NB4 (cell line): Measurements from ENCODE around the gene ESYT1.

Experiments
- CTCF ChIP-seq: IDR thresholded peaks from one replicate; pipeline ENCODE4 v1.5.1; 2012; ENCODE audit warnings: low read depth, low read length
- MAX ChIP-seq: IDR thresholded peaks from 2 replicates; pipeline ENCODE4 v1.6.1; 2011; ENCODE audit warnings: low read depth, low read length
- MYC ChIP-seq: IDR thresholded peaks from 2 replicates; pipeline ENCODE4 v1.6.1; 2011; ENCODE audit warnings: low read depth, low read length
- POLR2A ChIP-seq: IDR thresholded peaks from 2 replicates; pipeline ENCODE4 v1.6.1; 2011; ENCODE audit warnings: mild to moderate bottlenecking; ENCODE audit not compliant: insufficient read length; ENCODE audit errors: extremely low read depth

GRCh38 chr12:56143217-56143616 is 15.2 kb downstream of the ESYT1 start:
- no peak for TF ChIP-seq CTCF
- no peak for TF ChIP-seq POLR2A
- no peak for TF ChIP-seq MAX
- TF ChIP-seq MYC, result no peak
